ENCODE results near the gene PIEZO2. TPM values are rescaled to one million over a fixed set of nuclear protein-coding genes. Genes with fewer than 3 reads are reported as not detected.

PIEZO2 gene
- total RNA-seq, 1 donor from 2014 or later, result 50.1 TPM

DNA sequence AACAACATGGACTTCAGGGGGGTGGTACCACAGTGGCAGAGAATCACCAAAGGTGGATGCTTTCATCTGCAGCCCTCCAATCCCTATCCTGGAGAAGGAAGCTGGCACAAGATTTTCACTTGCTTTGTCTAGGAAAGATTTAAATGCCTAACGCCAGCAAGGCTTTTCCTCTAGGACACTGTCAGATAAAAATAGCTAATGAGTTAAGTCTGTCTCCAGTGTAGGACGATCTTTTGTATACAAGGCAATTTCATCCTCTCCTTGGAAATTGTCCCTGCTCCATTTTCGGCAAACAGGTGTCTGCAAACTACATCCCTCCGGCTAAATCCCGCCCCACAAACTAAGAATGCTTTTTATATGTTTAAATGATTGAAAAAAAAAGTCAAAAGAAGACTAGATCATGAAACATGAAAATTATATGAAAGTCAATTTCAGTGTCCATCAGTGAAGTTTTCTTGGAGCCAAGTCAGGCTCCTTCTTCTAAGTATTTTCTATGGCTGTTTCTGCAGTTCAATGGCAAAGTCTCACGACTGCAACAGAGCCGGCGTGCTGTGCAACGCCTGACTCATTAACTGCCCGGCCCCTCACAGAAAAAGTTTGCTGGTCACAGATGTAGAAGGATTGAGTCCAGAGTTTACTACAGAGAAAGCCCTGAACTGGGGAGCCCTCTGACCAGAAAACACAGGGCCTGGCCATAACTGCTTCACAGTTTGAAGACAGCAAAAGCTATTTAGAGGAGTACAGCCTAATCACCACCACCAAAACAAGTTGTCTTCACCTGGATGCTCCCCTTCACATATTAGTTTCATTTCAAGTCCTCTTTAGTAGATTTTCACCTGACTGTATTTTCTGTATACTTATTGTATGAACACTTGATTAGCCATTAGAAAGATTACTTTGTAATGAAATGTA, 52.3 kb downstream of the PIEZO2 start:
- Mint-ChIP-seq H3K36me3 (ENCODE audit: unreplicated experiment) (no peaks in the 10 kb centered on the region), H3K4me3 (ENCODE audit: unreplicated experiment) (no peak overlapping the region), H3K9me3 (ENCODE audit: unreplicated experiment) (no peaks in the 10 kb centered on the region), H3K4me1 (ENCODE audit: low read depth, unreplicated experiment) (peaks cover 3% of the 10 kb centered on the region), H3K27ac (ENCODE audit: unreplicated experiment) (no peak overlapping the region), H3K27me3 (ENCODE audit: unreplicated experiment) (no peaks in the 10 kb centered on the region)
- DNase-seq, result no peak
- TF ChIP-seq, protein P1, sequence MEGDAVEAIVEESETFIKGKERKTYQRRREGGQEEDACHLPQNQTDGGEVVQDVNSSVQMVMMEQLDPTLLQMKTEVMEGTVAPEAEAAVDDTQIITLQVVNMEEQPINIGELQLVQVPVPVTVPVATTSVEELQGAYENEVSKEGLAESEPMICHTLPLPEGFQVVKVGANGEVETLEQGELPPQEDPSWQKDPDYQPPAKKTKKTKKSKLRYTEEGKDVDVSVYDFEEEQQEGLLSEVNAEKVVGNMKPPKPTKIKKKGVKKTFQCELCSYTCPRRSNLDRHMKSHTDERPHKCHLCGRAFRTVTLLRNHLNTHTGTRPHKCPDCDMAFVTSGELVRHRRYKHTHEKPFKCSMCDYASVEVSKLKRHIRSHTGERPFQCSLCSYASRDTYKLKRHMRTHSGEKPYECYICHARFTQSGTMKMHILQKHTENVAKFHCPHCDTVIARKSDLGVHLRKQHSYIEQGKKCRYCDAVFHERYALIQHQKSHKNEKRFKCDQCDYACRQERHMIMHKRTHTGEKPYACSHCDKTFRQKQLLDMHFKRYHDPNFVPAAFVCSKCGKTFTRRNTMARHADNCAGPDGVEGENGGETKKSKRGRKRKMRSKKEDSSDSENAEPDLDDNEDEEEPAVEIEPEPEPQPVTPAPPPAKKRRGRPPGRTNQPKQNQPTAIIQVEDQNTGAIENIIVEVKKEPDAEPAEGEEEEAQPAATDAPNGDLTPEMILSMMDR (IDR thresholded peaks at IDR 0.05; ENCODE audit: partially characterized antibody, unreplicated experiment), result no peak

DNA sequence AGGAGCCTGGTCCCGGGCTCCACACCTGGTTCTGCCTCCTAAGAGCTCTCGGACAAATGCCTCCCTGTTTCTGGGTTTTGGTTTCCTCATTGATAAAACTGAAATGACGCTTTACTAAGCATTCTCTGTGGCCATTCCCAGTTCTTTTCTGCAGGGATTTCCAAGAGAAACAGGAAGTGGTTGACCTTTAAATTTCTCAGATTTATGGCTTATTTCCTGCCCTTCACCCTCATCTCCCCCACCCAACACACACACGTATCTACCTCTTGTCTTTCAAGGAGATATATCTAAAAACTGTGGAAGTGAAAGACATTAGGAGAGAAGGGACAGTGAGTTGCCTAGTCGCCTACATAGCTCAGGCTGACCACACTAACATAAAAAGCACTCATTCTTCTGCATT, 53.0 kb downstream of the PIEZO2 start:
- Mint-ChIP-seq H3K9me3 (ENCODE audit: unreplicated experiment) (no peaks in the 10 kb centered on the region), H3K36me3 (ENCODE audit: unreplicated experiment) (no peaks in the 10 kb centered on the region), H3K4me3 (ENCODE audit: unreplicated experiment) (no peak overlapping the region), H3K4me1 (ENCODE audit: low read depth, unreplicated experiment) (peaks cover 3% of the 10 kb centered on the region), H3K27ac (ENCODE audit: unreplicated experiment) (no peak overlapping the region), H3K27me3 (ENCODE audit: unreplicated experiment) (no peaks in the 10 kb centered on the region)
- DNase-seq, result no peak
- TF ChIP-seq, protein P1 (IDR thresholded peaks at IDR 0.05; ENCODE audit: partially characterized antibody, unreplicated experiment), result no peak

- Mint-ChIP-seq H3K9me3 (ENCODE audit: unreplicated experiment) (no peaks in the 10 kb centered on the region), H3K4me1 (ENCODE audit: low read depth, unreplicated experiment) (peaks cover 3% of the 10 kb centered on the region), H3K36me3 (ENCODE audit: unreplicated experiment) (no peaks in the 10 kb centered on the region), H3K27me3 (ENCODE audit: unreplicated experiment) (no peaks in the 10 kb centered on the region), H3K4me3 (ENCODE audit: unreplicated experiment) (no peak overlapping the region), H3K27ac (ENCODE audit: unreplicated experiment) (no peak overlapping the region)
- no peak for DNase-seq
- TF ChIP-seq, protein P1 (IDR thresholded peaks at IDR 0.05; ENCODE audit: partially characterized antibody, unreplicated experiment), result no peak
Observed at GRCh38 chr18:11095674-11096293, 53.6 kb downstream of the PIEZO2 start.

GRCh38 chr18:11095211-11095610, 54.2 kb downstream of the PIEZO2 start:
- DNase-seq, result no peak
- Mint-ChIP-seq H3K9me3 (ENCODE audit: unreplicated experiment) (no peaks in the 10 kb centered on the region), H3K27me3 (ENCODE audit: unreplicated experiment) (no peaks in the 10 kb centered on the region), H3K4me1 (ENCODE audit: low read depth, unreplicated experiment) (peaks cover 3% of the 10 kb centered on the region), H3K36me3 (ENCODE audit: unreplicated experiment) (no peaks in the 10 kb centered on the region), H3K27ac (ENCODE audit: unreplicated experiment) (no peak overlapping the region), H3K4me3 (ENCODE audit: unreplicated experiment) (no peak overlapping the region)
- TF ChIP-seq, protein P1 (IDR thresholded peaks at IDR 0.05; ENCODE audit: partially characterized antibody, unreplicated experiment), result no peak

GRCh38 chr18:11091746-11092145, 57.6 kb downstream of the PIEZO2 start:
- H3K36me3 Mint-ChIP-seq (ENCODE audit: unreplicated experiment), result peaks cover 5% of the 10 kb centered on the region
- no peak overlapping the region for H3K27ac Mint-ChIP-seq (ENCODE audit: unreplicated experiment)
- H3K27me3 Mint-ChIP-seq (ENCODE audit: unreplicated experiment), result peaks cover 3% of the 10 kb centered on the region
- TF ChIP-seq, protein P1 (IDR thresholded peaks at IDR 0.05; ENCODE audit: partially characterized antibody, unreplicated experiment), result no peak
- H3K9me3 Mint-ChIP-seq (ENCODE audit: unreplicated experiment), result peaks cover 3% of the 10 kb centered on the region
- no peak for DNase-seq
- H3K4me3 Mint-ChIP-seq (ENCODE audit: unreplicated experiment), result no peak overlapping the region
- peaks cover 17% of the 10 kb centered on the region for H3K4me1 Mint-ChIP-seq (ENCODE audit: low read depth, unreplicated experiment)

Measured in glutamatergic neuron (in vitro differentiated cells).